Inferior parietal cortex (tissue), 1 donor: ENCODE results near the gene COL4A1.

ENCODE experiments used
- DNase-seq: peaks from one replicate; pipeline ENCODE4 v3.0.0-alpha.2; 2016; ENCODE audit errors: extremely low spot score

The COL4A1 gene

DNA sequence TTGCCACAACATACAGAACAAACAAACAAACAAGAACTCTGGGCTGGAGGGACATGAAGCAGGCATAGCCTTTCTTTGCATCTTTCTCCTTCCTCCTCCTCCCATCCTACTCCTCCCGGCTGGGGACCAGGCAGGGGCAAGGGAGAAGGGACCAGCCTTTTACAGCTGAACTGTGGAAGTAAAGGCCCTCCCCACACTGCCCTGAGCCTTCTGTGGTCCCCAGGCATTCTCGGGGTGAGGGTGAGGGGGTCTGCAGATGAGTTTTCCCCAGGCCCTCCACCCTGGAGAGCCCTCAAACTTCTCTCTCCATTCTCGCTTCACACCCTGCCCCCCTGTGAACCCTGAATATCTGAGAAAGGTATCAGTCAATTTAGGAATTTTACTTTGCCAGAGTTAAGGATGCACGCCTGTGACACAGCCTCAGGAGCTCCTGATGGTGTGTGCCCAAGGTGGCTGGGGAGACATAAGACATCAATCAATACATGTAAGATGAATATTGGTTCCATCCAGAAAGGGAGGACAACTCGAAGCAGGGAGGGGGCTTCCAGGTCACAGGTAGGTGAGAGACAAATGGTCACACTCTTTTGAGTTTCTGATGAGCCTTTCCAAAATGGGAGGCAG is 170.9 kb downstream of the COL4A1 start:
- no peak for DNase-seq

- DNase-seq: no peak
These were observed 172.2 kb downstream of the COL4A1 start for GRCh38 chr13:110134801-110135200.

DNA sequence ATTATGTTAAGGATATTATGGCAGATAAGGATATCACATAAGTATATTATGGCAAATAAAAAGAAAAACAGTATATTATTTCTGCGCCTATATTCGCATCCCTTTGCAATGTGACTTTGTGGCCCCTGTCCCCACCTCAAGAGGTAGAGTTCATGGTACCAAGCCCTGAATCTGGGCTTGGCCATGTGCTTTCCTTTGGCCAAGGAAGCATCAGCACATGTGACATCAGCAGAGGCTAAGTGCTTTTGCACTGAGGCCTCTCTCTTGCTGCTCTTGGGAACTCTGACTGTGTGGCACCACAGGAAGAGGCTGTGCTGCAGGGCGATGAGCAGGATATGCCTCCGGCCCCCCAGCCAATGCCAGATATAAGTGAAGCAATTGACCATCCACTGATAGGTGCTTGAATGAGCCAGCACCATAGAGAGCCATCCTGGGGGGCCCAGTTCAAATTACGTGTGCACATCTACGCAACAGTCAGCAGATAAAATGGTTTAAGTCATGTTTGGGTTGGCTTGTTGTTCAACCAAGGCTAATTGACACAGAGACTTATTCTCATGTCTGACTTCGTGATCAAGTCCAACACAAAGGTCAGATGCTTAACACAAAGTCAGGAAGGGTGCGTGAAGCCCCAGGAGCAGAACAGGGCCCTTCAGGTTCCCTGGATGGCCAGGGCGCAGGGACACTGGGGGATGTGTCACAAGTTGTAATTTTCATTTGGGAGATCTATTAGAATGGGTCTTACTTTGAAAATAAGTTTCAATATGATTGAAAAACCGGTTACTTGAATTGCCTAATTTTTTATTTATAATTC is 173.3 kb downstream of the COL4A1 start:
- no peak for DNase-seq

DNA sequence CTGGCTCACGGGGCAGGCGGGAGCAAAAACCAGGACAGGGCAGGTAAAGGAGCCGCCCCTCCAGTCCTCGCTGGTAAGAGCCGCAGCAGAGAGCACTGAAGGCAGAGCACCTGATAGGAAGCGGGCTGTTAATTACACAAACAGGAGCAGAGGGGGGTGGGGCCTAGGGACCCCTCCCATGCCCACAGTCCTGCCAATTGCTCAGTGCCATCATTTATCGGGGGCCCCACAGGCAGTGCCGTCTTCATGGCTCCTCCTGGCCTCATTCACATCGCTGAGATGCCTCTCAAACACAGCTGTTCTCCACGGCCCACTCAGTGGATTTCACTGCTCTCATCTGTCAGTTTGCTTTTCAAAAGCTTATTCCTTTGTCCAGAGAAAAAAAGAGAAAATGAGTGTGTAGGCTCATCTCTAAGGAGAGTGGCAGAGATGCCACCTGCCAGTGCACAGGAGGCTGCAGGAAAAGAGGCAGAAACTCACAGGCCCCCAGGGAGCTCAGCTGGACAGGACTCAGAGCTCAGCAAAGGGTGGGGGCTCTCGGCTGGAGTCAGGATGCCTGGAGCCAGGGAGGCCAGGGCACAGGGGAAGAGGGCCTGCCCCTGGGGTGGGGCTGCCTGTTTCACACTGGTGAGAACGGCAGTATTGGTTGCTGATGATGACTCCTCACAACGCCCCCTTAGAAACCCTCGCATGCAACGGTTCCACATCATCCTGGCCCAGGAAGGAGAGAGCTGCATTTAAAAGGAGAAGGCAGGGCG is 174.6 kb downstream of the COL4A1 start:
- DNase-seq: no peak

- no peak for DNase-seq
These were observed 175.5 kb downstream of the COL4A1 start for GRCh38 chr13:110131424-110131823.

GRCh38 chr13:110130431-110130830 is 176.5 kb downstream of the COL4A1 start:
- DNase-seq: no peak

- no peak for DNase-seq
These were observed 177.3 kb downstream of the COL4A1 start for GRCh38 chr13:110129539-110130186.

DNA sequence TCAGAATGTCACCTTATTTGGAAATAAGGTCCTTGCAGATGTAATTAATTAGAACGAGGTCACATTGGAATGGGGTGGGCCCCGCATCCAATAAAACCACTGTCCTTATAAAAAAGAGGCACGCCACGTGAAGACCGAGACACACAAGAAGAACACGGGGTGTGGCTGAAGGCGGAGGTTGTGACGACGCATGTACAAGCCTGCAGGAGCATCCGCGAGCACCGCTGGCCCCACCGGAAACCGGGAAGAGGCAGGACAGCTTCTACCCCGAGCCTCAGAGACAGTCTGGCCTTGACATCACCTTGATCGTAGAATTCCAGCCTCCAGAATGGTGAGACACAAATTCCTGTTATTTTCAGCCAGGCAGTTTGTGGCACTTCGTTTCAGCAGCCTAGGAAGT is 177.9 kb downstream of the COL4A1 start:
- DNase-seq: no peak

DNA sequence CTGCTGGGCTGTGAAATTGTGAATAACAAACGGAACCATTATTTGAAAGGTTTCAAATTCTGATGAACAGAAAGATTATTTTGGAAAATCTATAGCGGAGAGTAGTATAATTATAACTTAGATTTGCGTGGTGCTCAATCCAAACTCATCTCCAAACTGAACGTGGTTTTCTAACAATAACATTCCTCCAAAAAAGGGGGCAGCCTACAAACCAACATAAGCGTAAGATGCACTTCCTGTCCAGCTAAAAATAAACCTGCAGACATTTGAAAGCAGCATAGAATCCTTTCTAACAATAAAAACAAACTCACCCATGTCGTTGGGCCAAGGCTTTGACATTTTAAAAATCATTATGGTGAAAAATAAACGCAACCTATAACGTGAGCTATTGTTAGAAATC is 178.4 kb downstream of the COL4A1 start:
- no peak for DNase-seq

DNA sequence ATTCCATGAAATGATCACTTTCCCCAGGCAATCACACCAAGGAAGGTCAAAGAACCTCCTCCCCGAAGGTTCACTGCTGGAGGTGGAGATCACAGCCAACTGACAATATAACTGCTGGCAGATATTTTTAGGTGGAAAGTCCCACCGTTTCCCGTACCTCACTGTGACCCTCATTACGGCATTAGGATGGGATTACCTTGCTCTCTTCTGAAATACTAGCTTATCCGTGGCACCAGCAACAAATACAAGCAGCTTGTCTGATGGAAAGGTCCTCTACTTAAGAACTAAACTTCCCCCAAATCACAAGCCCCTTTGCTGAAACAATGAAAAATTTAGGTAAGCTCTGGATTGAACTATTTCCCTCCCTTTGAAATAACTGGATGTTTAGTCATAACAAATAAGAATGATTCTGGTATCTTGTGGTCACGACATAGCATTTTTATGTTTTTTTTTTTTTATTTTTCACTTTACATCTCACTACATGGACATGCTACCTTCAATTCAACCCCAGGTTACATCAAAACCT is 178.9 kb downstream of the COL4A1 start:
- no peak for DNase-seq

DNA sequence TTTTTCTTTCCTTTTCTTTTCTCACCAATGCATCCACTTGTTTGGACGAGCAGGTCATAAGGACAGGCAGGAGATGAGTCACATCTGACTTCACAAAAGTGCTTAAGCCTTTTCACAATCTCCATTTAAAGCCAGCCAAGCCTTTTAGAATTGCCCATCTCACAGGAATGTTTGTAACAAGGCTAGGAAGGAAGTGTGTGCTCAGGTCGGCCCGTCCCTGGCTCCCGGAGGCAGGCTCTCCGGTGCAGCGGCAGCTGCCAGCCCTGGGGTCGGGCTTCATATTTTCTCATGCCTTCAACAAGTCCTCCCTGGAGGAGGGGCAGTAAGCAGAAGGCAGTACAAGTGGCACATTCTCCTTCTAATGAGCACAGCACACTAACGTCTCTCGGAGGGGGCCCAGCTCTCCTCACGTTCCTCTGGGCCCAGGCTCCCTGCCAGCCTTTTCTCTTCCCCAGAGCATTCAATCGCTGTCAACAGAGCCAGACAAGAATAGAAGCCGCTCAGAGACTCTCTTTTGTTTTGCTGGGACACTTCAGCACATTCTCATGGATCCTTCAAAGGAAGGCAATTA is 180.5 kb downstream of the COL4A1 start:
- no peak for DNase-seq

DNA sequence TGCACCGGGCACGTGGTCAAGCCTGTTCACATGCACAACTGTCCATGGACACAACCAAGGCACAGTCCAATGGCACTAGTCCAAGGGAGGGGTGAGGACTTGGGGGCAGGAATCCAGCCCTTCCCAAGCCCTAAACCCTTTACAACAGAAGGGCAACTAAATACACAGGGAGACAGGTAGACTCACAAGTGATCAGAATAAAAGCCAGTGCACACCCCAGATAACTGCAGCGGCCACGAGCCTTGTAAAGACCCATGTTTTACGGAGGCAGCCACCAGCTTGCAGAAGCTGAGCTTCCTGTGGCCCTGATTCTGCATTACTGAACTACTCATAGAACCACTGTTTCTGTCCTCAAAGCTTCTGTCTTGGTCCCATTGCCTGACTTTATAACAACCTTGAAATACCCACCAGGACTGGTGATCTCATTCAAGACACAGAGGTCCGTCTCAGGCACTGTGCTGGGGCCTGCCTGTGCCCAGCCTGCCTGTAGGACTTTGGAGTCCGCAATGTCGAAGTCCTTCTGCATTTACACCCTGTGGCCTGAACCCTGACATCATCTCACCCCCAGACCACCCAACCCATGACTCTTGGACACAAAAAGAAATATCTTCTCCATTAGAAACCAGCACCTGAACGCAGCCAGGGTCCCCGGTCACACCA is 181.2 kb downstream of the COL4A1 start:
- DNase-seq: no peak

- DNase-seq: no peak
These were observed 181.8 kb downstream of the COL4A1 start for GRCh38 chr13:110125157-110125556.

DNA sequence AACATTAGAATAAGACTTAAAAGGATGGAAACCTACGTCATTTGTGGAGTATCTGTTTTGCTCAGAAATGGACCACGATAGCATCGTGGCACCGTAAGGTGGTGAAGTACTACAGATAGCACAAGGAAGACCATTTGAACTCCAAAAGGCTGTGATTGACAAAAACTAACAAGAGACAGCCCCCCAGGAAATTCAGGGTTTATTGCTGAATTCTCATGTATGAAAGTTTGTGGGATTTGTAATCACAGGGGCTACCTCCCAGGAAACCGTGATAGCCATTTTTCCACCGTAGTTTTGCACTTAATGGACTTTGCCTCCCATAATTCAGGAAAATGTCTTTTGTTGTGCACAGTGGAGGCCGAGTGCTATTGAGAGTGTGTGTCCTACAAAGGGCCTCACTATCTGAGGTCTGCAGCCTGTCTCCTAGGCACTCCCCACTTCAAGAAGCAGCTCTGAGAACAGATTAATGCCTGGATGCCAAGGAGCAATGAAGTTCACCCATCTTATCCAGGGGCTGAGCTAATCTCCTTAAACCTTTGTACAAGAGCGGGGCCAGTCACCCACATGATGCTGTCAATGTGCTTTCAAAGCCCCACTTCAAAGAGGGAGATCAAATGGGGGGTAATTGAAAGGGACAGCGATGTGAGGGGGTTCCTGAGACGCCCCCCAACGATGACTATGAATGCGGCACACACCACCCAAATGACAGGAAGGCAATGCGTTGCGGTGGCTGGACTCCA is 182.6 kb downstream of the COL4A1 start:
- no peak for DNase-seq

DNA sequence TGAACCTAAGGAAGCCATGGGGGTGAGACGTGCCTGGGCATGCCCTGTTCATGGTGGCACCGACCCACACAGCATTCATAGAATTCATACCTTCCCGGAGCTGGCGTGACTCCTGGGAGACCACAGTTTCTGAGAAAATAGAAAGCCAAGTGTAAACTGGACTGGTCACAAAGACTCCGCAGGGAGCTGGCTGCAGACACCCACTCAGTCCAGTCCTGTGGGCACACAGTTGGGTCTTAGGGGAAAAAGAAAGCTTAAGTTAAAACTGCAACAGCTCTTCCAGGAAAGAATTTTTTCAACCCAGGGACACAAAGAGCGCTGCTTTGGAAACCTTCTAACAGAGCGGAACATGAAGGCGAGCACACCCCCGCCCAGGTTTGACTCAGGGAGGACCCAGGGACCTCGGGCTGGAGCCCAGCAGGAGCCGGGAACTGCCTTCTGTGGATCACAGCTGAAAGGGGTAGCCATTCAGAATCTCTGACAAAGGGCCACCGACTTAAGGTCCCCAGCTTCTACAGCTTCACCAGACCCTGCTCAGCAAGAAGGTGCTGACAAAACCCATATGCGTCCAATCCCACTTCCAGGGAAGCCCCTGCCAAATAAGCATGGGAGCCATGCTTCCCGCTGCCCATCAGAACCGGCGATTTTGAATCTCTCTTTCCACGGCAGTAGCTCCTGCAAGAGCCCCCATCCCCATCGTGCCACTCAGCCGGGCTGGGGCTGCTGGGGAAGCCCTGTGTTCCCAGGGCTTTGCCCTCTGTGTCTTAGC is 183.7 kb downstream of the COL4A1 start:
- DNase-seq: no peak

- no peak for DNase-seq
These were observed 185.4 kb downstream of the COL4A1 start for GRCh38 chr13:110121422-110122083.

DNA sequence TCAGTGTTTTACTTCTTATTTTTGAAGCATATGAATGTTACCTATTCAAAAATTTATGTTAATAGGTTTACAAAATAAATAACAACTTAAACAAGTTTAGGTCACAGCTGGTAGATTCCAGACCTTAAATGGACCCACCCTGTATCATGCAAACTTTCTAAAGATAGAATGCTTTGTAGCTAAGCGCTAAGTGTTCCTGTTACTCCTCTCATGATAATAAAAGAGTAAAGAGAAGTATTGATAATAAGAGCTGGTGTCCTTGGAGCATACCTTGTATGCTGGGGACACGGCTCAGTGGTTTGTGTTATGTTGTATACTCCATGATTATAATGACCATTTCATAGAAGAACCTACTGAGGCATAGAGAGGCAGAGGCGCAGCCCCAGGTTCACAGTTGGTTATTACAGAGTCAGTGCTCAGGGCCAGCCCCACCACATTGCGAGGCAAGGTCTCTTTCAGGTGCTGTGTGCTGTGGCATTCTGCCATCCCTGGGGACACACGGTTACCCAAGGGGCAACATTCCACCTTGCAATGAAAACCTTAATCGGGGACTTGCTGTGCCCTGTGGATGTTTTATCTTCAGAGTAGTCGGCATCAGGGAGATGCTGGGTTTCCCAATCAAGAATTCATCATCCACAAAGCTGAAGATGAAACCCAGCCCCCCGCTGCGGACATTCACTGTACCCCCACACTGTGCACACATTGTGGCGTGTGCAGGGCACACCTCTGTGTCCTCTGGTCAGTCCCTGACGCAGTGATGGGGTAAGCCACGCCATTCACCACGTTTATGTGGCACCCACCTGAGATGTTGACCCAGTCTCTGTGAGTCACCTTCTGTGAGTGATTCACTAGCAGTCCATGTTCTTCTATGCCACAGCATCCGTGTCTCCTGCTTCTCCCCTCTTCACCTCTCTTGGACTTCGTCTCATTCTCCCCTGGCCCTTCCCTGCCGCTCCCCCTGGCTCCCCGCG is 186.7 kb downstream of the COL4A1 start:
- DNase-seq: no peak

GRCh38 chr13:110118106-110118505 is 188.9 kb downstream of the COL4A1 start:
- DNase-seq: no peak
